Measurements from ENCODE around the gene CHPF. TPM values are rescaled to one million over a fixed set of nuclear protein-coding genes. Genes with fewer than 3 reads are reported as not detected.

Gene CHPF
- total and polyA plus RNA-seq, 4 experiments from 2014 or later: 7.5 to 8.5 (median 7.9) TPM

GRCh38 chr2:219496247-219496824 is 47.3 kb downstream of the CHPF start:
- H3K36me3 ChIP-seq (ENCODE audit: insufficient read depth, low read length): no peaks in the 10 kb centered on the region
- Mint-ChIP-seq H3K4me3 (peak overlapping the region in 6 of 8 donors; percentile 35 to 92 (median 57)), H3K9me3 (no peaks in the 10 kb centered on the region), H3K4me1 (peaks cover 22 to 39% (median 31%) of the 10 kb centered on the region in 4 donors), H3K27me3 (peaks cover 38 to 49% of the 10 kb centered on the region in 2 donors), H3K27ac (peak overlapping the region in 2 of 7 donors; percentile 4 to 70), H3K36me3 (peaks cover 0 to 7% of the 10 kb centered on the region in 2 donors)
- H3K4me1 ChIP-seq (ENCODE audit: insufficient read depth, low read length): peaks cover 37% of the 10 kb centered on the region
- CTCF ChIA-PET (ENCODE audit: partially characterized antibody): interaction anchor here (0.9 to 8.2 kb wide), 15 partner anchors 10 to 108 kb away, joined by 3 to 160 read pairs (median 6); partner anchors contain the start of genes ASIC4 and STK11IP
- peak in 1 of 5 donors; percentile 38 for DNase-seq
- POLR2A ChIA-PET (ENCODE audit: partially characterized antibody): interaction anchor here (1.0 to 3.0 kb wide), 4 partner anchors 31 to 108 kb away, joined by 3 to 27 read pairs (median 4); partner anchors contain the start of genes CHPF and TMEM198
- intact Hi-C loops (cut with micrococcal nuclease): loop anchor here (5.0 kb wide), 1 partner anchor 146 kb away; no protein-coding TSS in a partner anchor
- no peaks in the 10 kb centered on the region for H3K9me3 ChIP-seq (ENCODE audit: control insufficient read depth in 1 of 2, low read length in 2 of 2)
- peaks cover 33% of the 10 kb centered on the region for H3K27me3 ChIP-seq (ENCODE audit: insufficient read depth, low read length)
- peak overlapping the region in 1 of 2 donors; percentile 14 for H3K4me3 ChIP-seq (ENCODE audit: low read length in 2 of 2)
- no peak overlapping the region for H3K27ac ChIP-seq (ENCODE audit: low read depth, low read length)

GRCh38 chr2:219495531-219496122 is 48.0 kb downstream of the CHPF start:
- H3K27me3 ChIP-seq (ENCODE audit: insufficient read depth, low read length): peaks cover 33% of the 10 kb centered on the region
- H3K4me1 Mint-ChIP-seq: peaks cover 21 to 39% (median 31%) of the 10 kb centered on the region in 4 donors
- H3K27me3 Mint-ChIP-seq: peaks cover 39 to 53% of the 10 kb centered on the region in 2 donors
- no peak overlapping the region for H3K27ac ChIP-seq (ENCODE audit: low read depth, low read length)
- POLR2A ChIA-PET (ENCODE audit: partially characterized antibody): interaction anchor here (1.1 to 1.4 kb wide), 2 partner anchors 32 to 34 kb away, joined by 3 read pairs; no protein-coding TSS in a partner anchor
- intact Hi-C loops (cut with micrococcal nuclease): loop anchor here (1.0 to 5.0 kb wide), 2 partner anchors 35 to 147 kb away; no protein-coding TSS in a partner anchor
- no peak overlapping the region for H3K27ac Mint-ChIP-seq
- no peaks in the 10 kb centered on the region for H3K36me3 ChIP-seq (ENCODE audit: insufficient read depth, low read length)
- H3K9me3 ChIP-seq (ENCODE audit: control insufficient read depth in 1 of 2, low read length in 2 of 2): no peaks in the 10 kb centered on the region
- peaks cover 37% of the 10 kb centered on the region for H3K4me1 ChIP-seq (ENCODE audit: insufficient read depth, low read length)
- H3K4me3 ChIP-seq (ENCODE audit: low read length in 2 of 2): no peak overlapping the region
- no peaks in the 10 kb centered on the region for H3K9me3 Mint-ChIP-seq
- no peak overlapping the region for H3K4me3 Mint-ChIP-seq
- CTCF ChIA-PET (ENCODE audit: partially characterized antibody): interaction anchor here (0.7 to 8.2 kb wide), 21 partner anchors 9 to 1287 kb away, joined by 3 to 160 read pairs (median 4); partner anchors contain the start of gene ASIC4
- H3K36me3 Mint-ChIP-seq: peaks cover 0 to 7% of the 10 kb centered on the region in 2 donors
- DNase-seq: peak; percentile 8 to 48 (median 41)

- Mint-ChIP-seq H3K27ac (no peak overlapping the region), H3K4me3 (no peak overlapping the region), H3K4me1 (peaks cover 18 to 34% (median 29%) of the 10 kb centered on the region in 4 donors), H3K9me3 (no peaks in the 10 kb centered on the region), H3K27me3 (peaks cover 40 to 54% of the 10 kb centered on the region in 2 donors), H3K36me3 (peaks cover 0 to 7% of the 10 kb centered on the region in 2 donors)
- ChIA-PET CTCF (ENCODE audit: partially characterized antibody) (interaction anchor here (0.7 to 8.2 kb wide), 24 partner anchors 9 to 1287 kb away, joined by 3 to 160 read pairs (median 3); no protein-coding TSS in a partner anchor), POLR2A (ENCODE audit: partially characterized antibody) (interaction anchor here (1.1 kb wide), 1 partner anchor 35 kb away, joined by 3 read pairs; no protein-coding TSS in a partner anchor)
- Histone ChIP-seq H3K36me3 (ENCODE audit: insufficient read depth, low read length) (no peaks in the 10 kb centered on the region), H3K9me3 (ENCODE audit: control insufficient read depth in 1 of 2, low read length in 2 of 2) (no peaks in the 10 kb centered on the region), H3K4me3 (ENCODE audit: low read length in 2 of 2) (no peak overlapping the region), H3K27me3 (ENCODE audit: insufficient read depth, low read length) (peaks cover 33% of the 10 kb centered on the region), H3K27ac (ENCODE audit: low read depth, low read length) (no peak overlapping the region), H3K4me1 (ENCODE audit: insufficient read depth, low read length) (peaks cover 36% of the 10 kb centered on the region)
- DNase-seq: no peak
- intact Hi-C loops (cut with micrococcal nuclease): loop anchor here (1.0 to 5.0 kb wide), 2 partner anchors 35 to 147 kb away; no protein-coding TSS in a partner anchor
Measured at GRCh38 chr2:219494952-219495530, 48.6 kb downstream of the CHPF start.

- no peak for DNase-seq
- no peaks in the 10 kb centered on the region for H3K36me3 Mint-ChIP-seq
- H3K27me3 Mint-ChIP-seq: peaks cover 40 to 51% of the 10 kb centered on the region in 2 donors
- Histone ChIP-seq H3K9me3 (ENCODE audit: control insufficient read depth in 1 of 2, low read length in 2 of 2) (no peaks in the 10 kb centered on the region), H3K27me3 (ENCODE audit: insufficient read depth, low read length) (peaks cover 33% of the 10 kb centered on the region), H3K4me3 (ENCODE audit: low read length in 2 of 2) (no peak overlapping the region), H3K36me3 (ENCODE audit: insufficient read depth, low read length) (no peaks in the 10 kb centered on the region), H3K27ac (ENCODE audit: low read depth, low read length) (no peak overlapping the region), H3K4me1 (ENCODE audit: insufficient read depth, low read length) (peaks cover 24% of the 10 kb centered on the region)
- ChIA-PET POLR2A (ENCODE audit: partially characterized antibody) (no interaction called here), CTCF (ENCODE audit: partially characterized antibody) (interaction anchor here (8.2 kb wide), 1 partner anchor 36 kb away, joined by 160 read pairs; no protein-coding TSS in a partner anchor)
- peaks cover 4 to 14% (median 12%) of the 10 kb centered on the region in 4 donors for H3K4me1 Mint-ChIP-seq
- intact Hi-C loops (cut with micrococcal nuclease): no loop called here
- H3K27ac Mint-ChIP-seq: no peak overlapping the region
- H3K4me3 Mint-ChIP-seq: no peak overlapping the region
- no peaks in the 10 kb centered on the region for H3K9me3 Mint-ChIP-seq
Measured at GRCh38 chr2:219493086-219493485, 50.5 kb downstream of the CHPF start.

GRCh38 chr2:219492575-219492974 is 51.0 kb downstream of the CHPF start:
- no peak overlapping the region for H3K4me3 Mint-ChIP-seq
- no peak overlapping the region for H3K4me3 ChIP-seq (ENCODE audit: low read length in 2 of 2)
- H3K27ac ChIP-seq (ENCODE audit: low read depth, low read length): no peak overlapping the region
- ChIA-PET CTCF (ENCODE audit: partially characterized antibody) (interaction anchor here (1.2 kb wide), 1 partner anchor 35 kb away, joined by 3 read pairs; no protein-coding TSS in a partner anchor), POLR2A (ENCODE audit: partially characterized antibody) (no interaction called here)
- intact Hi-C loops (cut with micrococcal nuclease): no loop called here
- H3K27ac Mint-ChIP-seq: no peak overlapping the region
- peaks cover 39 to 53% of the 10 kb centered on the region in 2 donors for H3K27me3 Mint-ChIP-seq
- H3K9me3 ChIP-seq (ENCODE audit: control insufficient read depth in 1 of 2, low read length in 2 of 2): no peaks in the 10 kb centered on the region
- no peak for DNase-seq
- no peaks in the 10 kb centered on the region for H3K9me3 Mint-ChIP-seq
- H3K4me1 Mint-ChIP-seq: peaks cover 3 to 11% (median 9%) of the 10 kb centered on the region in 4 donors
- peaks cover 19% of the 10 kb centered on the region for H3K4me1 ChIP-seq (ENCODE audit: insufficient read depth, low read length)
- H3K36me3 Mint-ChIP-seq: no peaks in the 10 kb centered on the region
- H3K27me3 ChIP-seq (ENCODE audit: insufficient read depth, low read length): peaks cover 32% of the 10 kb centered on the region
- no peaks in the 10 kb centered on the region for H3K36me3 ChIP-seq (ENCODE audit: insufficient read depth, low read length)

- peaks cover under 1 to 4% (median 2%) of the 10 kb centered on the region in 4 donors for H3K4me1 Mint-ChIP-seq
- Histone ChIP-seq H3K4me1 (ENCODE audit: insufficient read depth, low read length) (peaks cover 7% of the 10 kb centered on the region), H3K4me3 (ENCODE audit: low read length in 2 of 2) (no peak overlapping the region), H3K27me3 (ENCODE audit: insufficient read depth, low read length) (peaks cover 26% of the 10 kb centered on the region), H3K27ac (ENCODE audit: low read depth, low read length) (no peak overlapping the region), H3K36me3 (ENCODE audit: insufficient read depth, low read length) (no peaks in the 10 kb centered on the region), H3K9me3 (ENCODE audit: control insufficient read depth in 1 of 2, low read length in 2 of 2) (no peaks in the 10 kb centered on the region)
- POLR2A ChIA-PET (ENCODE audit: partially characterized antibody): no interaction called here
- CTCF ChIA-PET (ENCODE audit: partially characterized antibody): interaction anchor here (1.1 to 3.0 kb wide), 3 partner anchors 36 to 88 kb away, joined by 3 to 9 read pairs (median 4); no protein-coding TSS in a partner anchor
- no peaks in the 10 kb centered on the region for H3K36me3 Mint-ChIP-seq
- peaks cover 0 to 2% (median 0%) of the 10 kb centered on the region in 8 donors for H3K9me3 Mint-ChIP-seq
- intact Hi-C loops (cut with micrococcal nuclease): no loop called here
- no peak overlapping the region for H3K27ac Mint-ChIP-seq
- peaks cover 36 to 55% of the 10 kb centered on the region in 2 donors for H3K27me3 Mint-ChIP-seq
- no peak overlapping the region for H3K4me3 Mint-ChIP-seq
- DNase-seq: no peak
Measured at GRCh38 chr2:219491278-219491963, 52.2 kb downstream of the CHPF start.

All from CD4-positive, alpha-beta memory T cell (primary cell).